H1 (cell line): ENCODE results near the gene RBM10. TPM values are rescaled to one million over a fixed set of nuclear protein-coding genes. Genes with fewer than 3 reads are reported as not detected.

ENCODE experiments used
- CTCF ChIA-PET: fragments of 300-600 bp; sonication (Branson Sonifier 250); formaldehyde crosslinking; loops from one replicate; lab custom pipeline; 2021; ENCODE audit not compliant: partially characterized antibody; lab: Charles Lee
- POLR2A ChIA-PET: fragments of 300-600 bp; sonication (Branson Sonifier 250); formaldehyde crosslinking; loops from one replicate; lab custom pipeline; 2021; ENCODE audit warnings: inconsistent platforms; ENCODE audit not compliant: partially characterized antibody; lab: Charles Lee
- DNase-seq, 2 experiments: peaks; one replicate each; pipeline versions ENCODE4 v3.0.0 to v3.0.0-alpha.2; 2010 to 2022; ENCODE audit warnings: low spot score in 2 of 2, low read depth in 1 of 2, mixed read lengths in 1 of 2
- FAIRE-seq: peaks from 2 replicates; lab custom pipeline; 2011; peaks lifted over from hg19 to GRCh38; lab: Jason Lieb, UNC
- H2AFZ ChIP-seq: 2 replicates; pipeline ENCODE4 v1.8.1; 2012; ENCODE audit warnings: low read length, inconsistent platforms
- H2AK5ac ChIP-seq: 2 replicates; pipeline ENCODE4 v1.6.1; 2013; ENCODE audit warnings: low read depth, low read length
- H2BK120ac ChIP-seq: replicated peaks from 2 replicates; pipeline ENCODE3; 2013; ENCODE audit warnings: low read depth, low read length, inconsistent platforms
- H2BK12ac ChIP-seq: 2 replicates; pipeline ENCODE4 v1.6.1; 2013; ENCODE audit warnings: low read depth, low read length
- H2BK15ac ChIP-seq: 2 replicates; pipeline ENCODE4 v1.6.1; 2013; ENCODE audit warnings: low read length
- H2BK20ac ChIP-seq: 2 replicates; pipeline ENCODE4 v1.6.1; 2013; ENCODE audit warnings: low read length
- H2BK5ac ChIP-seq: 2 replicates; pipeline ENCODE4 v1.6.1; 2013; ENCODE audit warnings: low read depth, low read length
- H3K14ac ChIP-seq: 2 replicates; pipeline ENCODE4 v1.6.1; 2013; ENCODE audit warnings: inconsistent platforms; ENCODE audit not compliant: insufficient read length
- H3K18ac ChIP-seq: 2 replicates; pipeline ENCODE4 v1.6.1; 2013; ENCODE audit warnings: low read length; ENCODE audit errors: extremely low read depth
- H3K23ac ChIP-seq: 2 replicates; pipeline ENCODE4 v1.6.1; 2013; ENCODE audit warnings: inconsistent platforms; ENCODE audit not compliant: insufficient read length
- H3K23me2 ChIP-seq: 2 replicates; pipeline ENCODE4 v1.6.1; 2013; ENCODE audit warnings: low read depth, low read length
- H3K27ac ChIP-seq: 2 replicates; pipeline ENCODE4 v1.6.1; 2011; ENCODE audit warnings: low read depth, low read length, inconsistent platforms
- H3K27me3 ChIP-seq, 4 experiments: replicated peaks in 1 of 4; 1 replicate in 1 of 4; 2 replicates in 3 of 4; pipeline versions ENCODE4 v1.6.1 to v1.8.1; 2011 to 2013; ENCODE audit warnings: low read length in 3 of 4, mild to moderate bottlenecking in 3 of 4, inconsistent platforms in 2 of 4, mixed read lengths in 2 of 4, moderate library complexity in 1 of 4; ENCODE audit not compliant: control insufficient read depth in 3 of 4, insufficient read depth in 3 of 4; ENCODE audit errors: extremely low read depth in 1 of 4
- H3K36me3 ChIP-seq, 4 experiments: 2 replicates each; pipeline versions ENCODE4 v1.6.1 to v1.8.1; 2011 to 2013; ENCODE audit warnings: mild to moderate bottlenecking in 4 of 4, low read length in 3 of 4, moderate library complexity in 2 of 4, control low read depth in 1 of 4, inconsistent platforms in 1 of 4; ENCODE audit not compliant: insufficient read depth in 4 of 4, control insufficient read depth in 2 of 4
- H3K4ac ChIP-seq: replicated peaks from 2 replicates; pipeline ENCODE3; 2013; ENCODE audit warnings: low read length, low read depth, mixed read lengths, inconsistent platforms; ENCODE audit not compliant: insufficient read length
- H3K4me1 ChIP-seq, 4 experiments: replicated peaks in 1 of 4; 1 replicate in 1 of 4; 2 replicates in 3 of 4; pipeline versions ENCODE4 v1.6.1 to v1.8.1; 2011 to 2013; ENCODE audit warnings: low read length in 3 of 4, inconsistent platforms in 2 of 4, mixed read lengths in 1 of 4; ENCODE audit not compliant: insufficient read depth in 4 of 4, control insufficient read depth in 3 of 4
- H3K4me2 ChIP-seq, 2 experiments: 2 replicates each; pipeline versions ENCODE4 v1.6.1 to v1.8.1; 2011 to 2013; ENCODE audit warnings: low read depth in 2 of 2, low read length in 2 of 2, control low read depth in 1 of 2, inconsistent platforms in 1 of 2, mild to moderate bottlenecking in 1 of 2; ENCODE audit not compliant: insufficient read depth in 1 of 2
- H3K4me3 ChIP-seq, 4 experiments: fragments of 200-600, 300-600 bp in 1 of 4; sonication (generic), shearing (Covaris generic), sonication (Bioruptor Twin) in 1 of 4; 2 replicates each; pipeline versions ENCODE4 v1.5.1 to v1.8.1; 2011 to 2016; ENCODE audit warnings: low read length in 4 of 4, low read depth in 3 of 4, control low read depth in 2 of 4, inconsistent platforms in 2 of 4, mild to moderate bottlenecking in 2 of 4, mixed read lengths in 1 of 4, moderate library complexity in 1 of 4; ENCODE audit not compliant: insufficient read depth in 2 of 4; ENCODE audit errors: extremely low read depth in 1 of 4
- H3K56ac ChIP-seq: replicated peaks from 2 replicates; pipeline ENCODE3; 2013; ENCODE audit warnings: low read depth, mild to moderate bottlenecking, mixed read lengths, low read length, inconsistent platforms; ENCODE audit not compliant: insufficient read length
- H3K79me1 ChIP-seq: 2 replicates; pipeline ENCODE4 v1.6.1; 2013; ENCODE audit warnings: low read depth, low read length, control low read depth
- H3K79me2 ChIP-seq, 2 experiments: 2 replicates each; pipeline versions ENCODE4 v1.6.1 to v1.8.1; 2012 to 2013; ENCODE audit warnings: low read length in 2 of 2, mild to moderate bottlenecking in 2 of 2, inconsistent platforms in 1 of 2; ENCODE audit not compliant: insufficient read depth in 2 of 2, control insufficient read depth in 1 of 2
- H3K9ac ChIP-seq, 4 experiments: replicated peaks in 1 of 4; 1 replicate in 1 of 4; 2 replicates in 3 of 4; pipeline versions ENCODE4 v1.6.1 to v1.8.1; 2011 to 2013; ENCODE audit warnings: low read depth in 3 of 4, low read length in 3 of 4, control low read depth in 2 of 4, mild to moderate bottlenecking in 2 of 4, moderate library complexity in 2 of 4, inconsistent platforms in 1 of 4; ENCODE audit errors: extremely low read depth in 1 of 4
- H3K9me3 ChIP-seq, 2 experiments: 2 replicates each; pipeline versions ENCODE4 v1.6.1 to v1.8.1; 2012 to 2013; ENCODE audit warnings: mild to moderate bottlenecking in 2 of 2, moderate library complexity in 2 of 2, control low read depth in 1 of 2, inconsistent platforms in 1 of 2, low read depth in 1 of 2, low read length in 1 of 2, mixed read lengths in 1 of 2; ENCODE audit not compliant: insufficient read depth in 2 of 2
- H4K20me1 ChIP-seq, 2 experiments: replicated peaks in 1 of 2; 2 replicates each; pipeline versions ENCODE3 to v1.8.1; 2011 to 2013; ENCODE audit warnings: inconsistent platforms in 2 of 2, low read length in 2 of 2, mild to moderate bottlenecking in 1 of 2; ENCODE audit not compliant: insufficient read depth in 2 of 2, control insufficient read depth in 1 of 2
- H4K5ac ChIP-seq: 2 replicates; pipeline ENCODE4 v1.6.1; 2013; ENCODE audit warnings: low read length, low read depth, mixed read lengths, inconsistent platforms; ENCODE audit not compliant: insufficient read length
- H4K8ac ChIP-seq: 2 replicates; pipeline ENCODE4 v1.8.0; 2013; ENCODE audit warnings: mild to moderate bottlenecking, moderate library complexity, low read length, inconsistent platforms; ENCODE audit not compliant: insufficient read depth; ENCODE audit errors: extremely low read depth
- H4K91ac ChIP-seq: replicated peaks from 2 replicates; pipeline ENCODE3; 2013; ENCODE audit warnings: low read length, mixed read lengths, inconsistent platforms; ENCODE audit not compliant: insufficient read length
- CTCF ChIP-seq, 3 experiments: IDR thresholded peaks; 1 replicate in 2 of 3; 2 replicates in 1 of 3; pipeline versions ENCODE4 v1.5.1 to v1.6.1; 2011; ENCODE audit warnings: low read length in 3 of 3, mild to moderate bottlenecking in 3 of 3, inconsistent platforms in 2 of 3, low read depth in 1 of 3, moderate library complexity in 1 of 3; ENCODE audit not compliant: insufficient read depth in 1 of 3; ENCODE audit errors: control extremely low read depth in 1 of 3
- RAD21 ChIP-seq, 2 experiments: IDR thresholded peaks in 1 of 2; conservative IDR thresholded peaks in 1 of 2; 2 replicates each; pipeline ENCODE4 v1.6.1; 2011; ENCODE audit warnings: low read depth in 2 of 2, low read length in 2 of 2, improper control_type of control experiment in 1 of 2, inconsistent platforms in 1 of 2, mild to moderate bottlenecking in 1 of 2, moderate library complexity in 1 of 2
- RFX5 ChIP-seq: IDR thresholded peaks from 2 replicates; pipeline ENCODE4 v1.6.1; 2011; ENCODE audit warnings: low read depth, low read length, improper control_type of control experiment, borderline replicate concordance
- WGBS, 2 experiments: shearing (Covaris generic) in 1 of 2; methylation state at CpG; one replicate each; pipeline versions ENCODE4 v1.1.6 to v1.1.7; 2013 to 2015; ENCODE audit warnings: low lambda C conversion rate in 2 of 2, mixed read lengths in 2 of 2, inconsistent platforms in 1 of 2, low coverage in 1 of 2, missing lambda C conversion rate in 1 of 2; ENCODE audit not compliant: insufficient replicate concordance in 2 of 2, insufficient coverage in 1 of 2, insufficient read length in 1 of 2; ENCODE audit errors: extremely low coverage in 1 of 2, missing lambda C conversion rate in 1 of 2; 5-methylcytosine and 5-hydroxymethylcytosine counted together
- polyA plus RNA-seq, 7 experiments: library from polyadenylated mRNA; depleted of rRNA in 3 of 7; stranded (reverse) in 5 of 7; unstranded in 2 of 7; fragments of >200 nt in 5 of 7; fragments of 200-250 nt in 2 of 7; gene quantifications; 1 replicate in 5 of 7; 2 replicates in 1 of 7; 4 replicates in 1 of 7; pipeline versions ENCODE4 v1.2.1 to v1.2.3, GENCODE V29; 2011 to 2013; ENCODE audit warnings: missing spikeins in 2 of 7, mixed read lengths in 2 of 7
- total RNA-seq: library from RNA; stranded (reverse); fragmentation: NEBNext Ultra II Directional; extraction: Animal tissue kit (Norgen Biotek cat#: 25700); gene quantifications from 2 replicates; pipeline ENCODE4 v1.2.1, GENCODE V29; 2021

RBM10 gene
- total and polyA plus RNA-seq, 2 of the 8 experiments (the other 6 are each of a cell fraction or from before 2014, with no cell fraction given), result 35.7 to 64.0 TPM

DNA sequence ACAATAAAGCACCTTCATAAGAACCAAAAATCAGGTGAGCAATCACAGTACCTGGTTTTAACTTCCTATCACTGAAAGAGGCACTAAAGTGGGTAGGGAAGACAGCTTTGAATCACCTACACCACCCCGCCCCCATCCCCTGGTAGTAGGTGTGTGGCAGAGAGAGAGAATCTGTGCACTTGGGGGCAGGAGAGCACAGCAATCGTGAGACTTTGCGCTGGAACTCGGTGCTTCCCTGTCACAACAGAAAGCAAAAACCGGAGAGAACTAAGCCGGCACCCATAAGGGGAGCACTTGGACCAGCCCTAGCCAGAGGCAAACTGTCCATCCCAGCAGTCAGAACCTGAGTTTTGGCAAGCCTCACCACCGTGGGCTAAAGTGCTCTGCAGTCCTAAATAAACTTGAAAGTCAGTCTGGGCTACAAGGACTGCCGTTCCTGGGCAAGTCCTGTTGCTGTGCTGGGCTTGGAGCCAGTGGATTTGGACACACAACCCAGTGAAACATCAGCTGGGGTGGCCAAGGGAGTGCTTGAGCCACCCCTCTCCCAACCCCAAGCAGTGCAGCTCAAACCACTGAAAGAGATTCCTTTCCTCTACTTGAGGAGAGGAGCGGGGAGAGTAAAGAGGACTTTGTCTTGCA lies 32.6 kb upstream of the RBM10 start:
- ChIA-PET POLR2A (interaction anchor here (1.4 kb wide), 1 partner anchor 78 kb away, joined by 3 read pairs; no protein-coding TSS in a partner anchor), CTCF (interaction anchor here (1.3 kb wide), 2 partner anchors 11 to 38 kb away, joined by 3 read pairs; no protein-coding TSS in a partner anchor)
- Histone ChIP-seq H3K14ac (no peak overlapping the region), H3K27ac (no peak overlapping the region), H2AK5ac (no peak overlapping the region), H3K4ac (no peak overlapping the region), H2AFZ (peak overlapping the region; percentile 90), H3K4me3 (no peak overlapping the region), H2BK120ac (no peak overlapping the region), H3K27me3 (no peaks in the 10 kb centered on the region), H3K4me1 (peaks cover 0 to 6% (median 2%) of the 10 kb centered on the region in 4 experiments; a peak in 1 of 7 replicates), H3K23me2 (no peaks in the 10 kb centered on the region), H4K8ac (peak overlapping the region; percentile 5; the same call in 1 of the 2 replicates), H3K23ac (no peak overlapping the region), H3K4me2 (no peak overlapping the region), H4K5ac (no peak overlapping the region), H4K20me1 (no peaks in the 10 kb centered on the region), H3K36me3 (no peaks in the 10 kb centered on the region), H3K79me1 (no peaks in the 10 kb centered on the region), H2BK5ac (no peak overlapping the region), H2BK12ac (no peak overlapping the region), H3K56ac (no peak overlapping the region), H3K79me2 (no peaks in the 10 kb centered on the region), H4K91ac (no peak overlapping the region), H2BK15ac (no peak overlapping the region), H2BK20ac (no peak overlapping the region), H3K9ac (no peak overlapping the region), H3K9me3 (no peaks in the 10 kb centered on the region), H3K18ac (no peak overlapping the region)
- no peak for FAIRE-seq
- DNase-seq, result no peak
- no peak for TF ChIP-seq RFX5
- TF ChIP-seq RAD21 (IDR thresholded peaks at IDR 0.05 in 1 of 2, conservative IDR thresholded peaks at IDR 0.05 in 1 of 2; ENCODE audit: low read depth in 2 of 2, low read length in 2 of 2), result peak; percentile 17 to 37; a peak in 1 of 4 replicates
- TF ChIP-seq CTCF (IDR thresholded peaks at IDR 0.05; ENCODE audit: control extremely low read depth in 1 of 3, insufficient read depth in 1 of 3, low read depth in 1 of 3, low read length in 3 of 3), result peak in 2 of 3 experiments; percentile 10 to 15; a peak in 2 of 4 replicates
- 68% methylated on average over 9 of the region's 9 CpGs; no CpG with 5 or more reads in 1 of the 2 experiments for WGBS, 2 experiments
